Dermis microvascular lymphatic vessel endothelial cell (primary cell): ENCODE results near the gene EML4. TPM values are rescaled to one million over a fixed set of nuclear protein-coding genes. Genes with fewer than 3 reads are reported as not detected.
A peak's percentile ranks its signal among the peaks of the same experiment; 100 is the strongest.

Experiments used
- DNase-seq, 2 donors: peaks; one replicate each; pipeline versions ENCODE4 v3.0.0 to v3.0.0-alpha.2; 2010; ENCODE audit warnings: low read depth in 2 of 2
- total RNA-seq: library from RNA; depleted of rRNA; stranded (reverse); fragments of >200 nt; gene quantifications from 2 replicates; pipeline ENCODE4 v1.2.1, GENCODE V29; 2014

EML4 gene
- total RNA-seq, 1 donor from 2014 or later: 14.2 TPM

DNA sequence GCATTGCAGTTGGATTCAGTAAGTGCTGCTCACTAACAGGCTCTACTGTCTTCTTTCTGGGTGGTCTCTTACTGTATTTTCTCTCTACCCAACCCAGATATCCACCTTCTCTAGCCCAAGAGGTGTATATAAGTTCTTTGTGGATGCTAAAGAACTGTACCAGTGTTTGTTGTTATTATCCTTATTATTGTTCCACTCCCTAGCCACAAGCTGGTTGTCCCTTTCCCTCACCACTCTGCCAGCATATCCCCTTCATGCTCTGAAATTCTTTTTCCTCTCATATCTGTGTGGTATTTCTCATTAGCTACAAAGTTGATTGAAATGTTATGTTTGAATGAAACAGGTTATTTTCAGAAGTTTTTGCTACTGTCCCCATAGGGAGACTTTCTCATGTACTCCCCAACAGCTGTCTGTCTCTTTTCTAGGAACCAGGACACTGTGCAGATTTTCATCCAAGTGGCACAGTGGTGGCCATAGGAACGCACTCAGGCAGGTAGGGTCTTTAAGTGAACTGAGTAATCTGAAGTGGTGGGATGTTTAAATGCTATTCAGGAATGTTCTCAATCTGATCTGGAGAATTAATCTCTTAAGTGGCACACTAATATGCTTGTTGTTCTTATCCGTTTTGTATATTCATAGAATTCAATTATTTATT lies 135.0 kb downstream of the EML4 start:
- DNase-seq: no peak

DNA sequence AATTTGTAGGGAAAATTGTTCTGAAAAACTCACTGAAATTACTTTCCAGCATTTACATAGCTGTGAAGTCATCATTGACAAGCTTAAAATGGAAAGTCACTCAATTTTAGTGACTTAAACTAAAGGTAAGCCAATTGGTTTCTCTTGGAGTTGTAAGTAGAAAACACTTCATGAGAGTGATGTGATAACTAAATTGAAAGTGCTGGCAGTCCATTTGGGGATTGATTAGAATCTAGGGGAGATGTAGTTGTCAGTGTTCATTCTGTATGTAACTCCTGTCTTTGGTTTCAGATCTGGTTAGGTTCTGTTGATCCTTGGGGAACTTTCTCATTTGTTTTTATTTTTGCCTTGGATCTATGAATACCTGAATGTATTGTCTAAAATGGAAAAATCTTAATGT lies 138.0 kb downstream of the EML4 start:
- DNase-seq: no peak

DNA sequence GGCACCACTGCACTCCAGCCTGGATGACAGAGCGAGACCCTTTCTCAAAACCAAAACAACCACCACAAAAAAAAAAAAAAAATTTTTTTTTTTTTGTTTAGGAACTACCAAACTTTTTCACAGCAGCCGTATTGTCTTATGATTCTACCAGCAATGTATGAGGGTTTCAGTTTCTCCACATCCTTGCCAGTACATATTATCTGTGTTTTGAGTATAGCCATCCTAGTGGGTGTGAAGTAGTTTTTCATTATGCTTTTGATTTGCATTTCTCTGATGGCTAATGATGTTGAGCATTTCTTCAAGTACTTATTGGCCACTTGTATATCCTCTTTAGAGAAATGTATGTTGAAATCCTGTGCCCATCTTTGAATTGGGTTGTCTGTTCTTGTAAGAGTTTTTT lies 140.2 kb downstream of the EML4 start:
- DNase-seq: no peak

DNA sequence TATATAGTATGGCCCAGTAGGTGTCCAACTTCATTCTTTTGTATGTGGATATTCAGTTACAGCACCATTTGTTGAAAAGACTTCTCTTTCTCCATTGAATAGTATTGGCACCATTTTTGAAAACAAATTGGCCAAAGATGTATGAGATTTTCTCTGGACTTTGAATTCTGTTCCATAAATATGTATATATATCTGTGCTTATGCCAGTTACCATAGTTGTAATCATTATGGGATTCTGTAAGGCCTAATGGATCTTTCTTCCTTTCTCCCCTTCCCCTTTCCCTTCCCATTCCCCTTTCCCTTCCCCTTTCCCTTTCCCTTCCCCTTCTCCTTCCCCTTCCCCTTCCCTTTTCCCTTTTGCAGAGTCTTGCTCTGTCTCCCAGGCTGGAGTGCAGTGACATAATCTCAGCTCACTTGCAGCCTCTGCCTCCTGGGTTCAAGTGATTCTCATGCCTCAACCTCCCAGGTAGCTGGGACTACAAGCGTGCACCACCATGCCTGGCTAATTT lies 140.9 kb downstream of the EML4 start:
- DNase-seq: no peak

DNA sequence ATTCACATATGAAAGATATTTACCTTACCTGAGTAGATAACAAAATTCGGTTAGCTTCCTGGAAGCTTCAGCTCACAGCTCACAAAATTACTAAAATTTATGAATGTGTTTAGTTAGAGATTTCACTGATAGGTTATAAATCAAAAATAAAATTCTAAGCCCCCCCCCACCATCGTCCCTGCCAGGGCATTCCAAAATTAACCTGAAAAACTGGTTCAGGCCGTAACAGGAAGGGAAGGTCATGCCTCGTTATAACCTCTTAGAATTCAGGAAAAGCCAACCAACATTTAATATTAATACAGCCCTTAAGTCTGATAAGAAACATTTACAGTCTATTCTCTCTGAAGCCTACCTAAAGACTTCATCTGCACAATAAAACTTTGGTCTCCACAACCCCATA lies 143.0 kb downstream of the EML4 start:
- no peak for DNase-seq

DNA sequence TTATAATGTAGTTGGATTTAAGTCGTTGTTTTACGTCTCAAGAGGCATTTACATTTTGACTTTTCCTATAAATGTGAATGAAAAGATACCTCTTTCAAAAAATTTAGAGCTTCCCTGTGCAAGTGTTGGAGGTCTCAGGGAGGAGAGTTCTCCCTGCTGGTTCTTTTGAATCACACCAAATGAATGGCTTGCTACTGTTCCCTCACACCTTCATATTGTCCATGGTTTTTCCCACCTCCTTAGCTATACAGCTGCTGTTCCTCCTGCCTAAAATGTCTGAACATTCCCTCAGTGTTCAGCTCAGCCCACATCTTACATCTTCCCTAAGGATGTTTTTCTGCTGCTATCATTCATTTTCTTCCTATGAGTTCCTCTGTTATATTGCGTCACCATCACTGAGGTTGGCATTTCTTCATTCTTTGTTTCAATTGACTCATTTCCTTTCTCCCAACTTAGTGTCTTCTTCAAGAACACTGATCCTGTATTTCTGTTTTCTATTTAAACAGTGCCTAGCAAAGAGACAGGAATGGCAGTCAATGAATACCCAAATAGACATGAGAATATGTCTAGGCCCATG lies 145.8 kb downstream of the EML4 start:
- DNase-seq: peak in 1 of 2 donors; percentile 38

DNA sequence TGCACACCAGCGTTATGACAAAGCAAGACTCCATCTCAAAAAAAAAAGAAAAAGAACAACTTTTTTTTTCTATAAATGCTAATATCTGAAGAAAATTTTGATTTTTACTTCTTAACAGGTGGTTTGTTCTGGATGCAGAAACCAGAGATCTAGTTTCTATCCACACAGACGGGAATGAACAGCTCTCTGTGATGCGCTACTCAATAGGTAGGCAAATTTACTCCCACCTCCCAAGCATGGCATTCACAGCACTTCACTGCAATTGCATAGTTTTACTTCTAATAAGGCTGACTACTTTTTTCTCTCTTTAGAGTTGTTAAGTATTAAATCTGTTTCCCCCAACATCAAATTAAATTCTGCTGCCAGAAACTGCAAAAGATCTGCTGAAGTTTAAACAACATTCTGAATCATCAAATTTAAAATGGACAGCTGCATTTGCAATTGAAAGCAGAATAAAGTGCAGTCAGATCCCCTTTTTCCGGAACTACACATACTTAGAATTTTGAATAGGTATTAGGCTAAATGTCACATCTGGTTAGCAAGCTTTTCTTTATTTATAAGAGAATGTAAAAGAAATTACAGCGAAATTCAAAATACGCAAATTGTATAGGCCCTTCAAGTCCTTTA lies 146.8 kb downstream of the EML4 start:
- no peak for DNase-seq

DNA sequence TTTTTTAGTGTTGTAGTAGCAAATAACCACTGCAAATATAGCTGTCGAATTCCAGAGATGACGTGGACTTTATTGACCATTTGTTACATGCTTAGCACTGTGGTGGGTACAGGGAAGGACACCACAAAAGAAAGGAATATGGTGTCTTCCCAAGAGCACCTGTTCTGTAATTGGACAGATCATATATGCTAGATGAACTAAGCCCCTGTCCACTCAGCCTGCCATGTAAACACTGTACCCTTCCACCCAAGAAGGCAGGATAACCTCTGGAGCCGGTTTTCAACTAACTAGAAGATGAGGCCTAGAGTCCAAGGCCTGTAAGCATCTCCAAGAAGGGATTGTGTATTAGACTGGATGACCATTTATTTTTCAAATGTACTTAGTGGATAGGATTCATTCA lies 147.8 kb downstream of the EML4 start:
- no peak for DNase-seq

DNA sequence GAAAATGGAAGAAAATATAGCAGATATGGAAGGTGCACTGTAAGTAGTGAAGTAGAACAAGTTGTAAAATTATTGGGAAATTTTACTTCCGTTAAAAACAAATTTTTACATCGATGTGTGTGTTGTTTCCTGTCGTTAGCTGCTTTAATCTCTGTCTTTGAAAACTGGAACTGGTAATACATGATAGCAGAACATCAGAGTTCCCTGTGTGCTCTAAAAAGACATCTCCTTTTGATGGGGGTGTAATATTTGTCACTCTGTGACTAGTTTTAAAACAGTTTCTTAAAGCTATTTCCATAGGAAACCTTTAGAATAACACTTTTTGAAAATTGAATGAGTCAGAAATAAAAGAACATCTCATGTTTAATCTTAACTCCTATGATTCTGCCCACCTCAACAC lies 148.3 kb downstream of the EML4 start:
- no peak for DNase-seq

DNA sequence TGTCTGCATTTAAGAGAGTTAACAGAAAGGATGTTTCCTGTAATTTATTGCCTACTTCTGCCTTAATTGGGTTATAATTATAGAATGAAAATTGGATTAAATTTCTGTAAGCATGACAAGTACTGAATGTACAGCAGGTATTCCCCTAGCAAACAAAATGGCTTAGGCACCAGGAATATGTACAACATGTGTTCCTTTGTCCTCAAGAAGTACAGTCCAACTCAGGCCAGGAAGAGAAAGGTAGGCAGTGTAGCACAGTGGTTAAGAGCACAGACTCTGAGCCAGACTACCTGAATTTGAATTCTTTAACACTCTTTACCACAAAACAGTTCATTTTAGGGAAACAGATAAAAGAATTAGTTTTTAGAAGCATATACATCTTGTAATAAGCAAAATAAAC lies 148.8 kb downstream of the EML4 start:
- no peak for DNase-seq

DNA sequence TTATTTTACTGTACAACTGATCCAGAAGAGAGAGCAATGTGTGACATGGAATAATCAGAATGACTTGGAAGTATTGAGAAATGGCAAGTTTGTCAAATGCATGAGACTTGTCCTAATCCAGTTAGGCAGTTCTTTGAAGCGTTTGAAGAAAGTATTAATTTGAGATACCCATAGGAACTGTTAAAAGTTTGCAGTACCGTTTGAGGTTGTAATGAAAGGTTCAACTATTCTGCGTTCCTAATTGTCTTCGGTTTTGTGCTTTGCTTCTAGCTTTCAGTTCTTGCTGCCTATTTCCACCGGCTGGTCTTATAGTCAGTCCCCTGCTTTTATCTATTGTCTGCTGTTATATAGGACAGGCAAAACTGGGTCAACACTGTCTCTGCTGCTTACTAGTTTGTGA lies 150.1 kb downstream of the EML4 start:
- no peak for DNase-seq

DNA sequence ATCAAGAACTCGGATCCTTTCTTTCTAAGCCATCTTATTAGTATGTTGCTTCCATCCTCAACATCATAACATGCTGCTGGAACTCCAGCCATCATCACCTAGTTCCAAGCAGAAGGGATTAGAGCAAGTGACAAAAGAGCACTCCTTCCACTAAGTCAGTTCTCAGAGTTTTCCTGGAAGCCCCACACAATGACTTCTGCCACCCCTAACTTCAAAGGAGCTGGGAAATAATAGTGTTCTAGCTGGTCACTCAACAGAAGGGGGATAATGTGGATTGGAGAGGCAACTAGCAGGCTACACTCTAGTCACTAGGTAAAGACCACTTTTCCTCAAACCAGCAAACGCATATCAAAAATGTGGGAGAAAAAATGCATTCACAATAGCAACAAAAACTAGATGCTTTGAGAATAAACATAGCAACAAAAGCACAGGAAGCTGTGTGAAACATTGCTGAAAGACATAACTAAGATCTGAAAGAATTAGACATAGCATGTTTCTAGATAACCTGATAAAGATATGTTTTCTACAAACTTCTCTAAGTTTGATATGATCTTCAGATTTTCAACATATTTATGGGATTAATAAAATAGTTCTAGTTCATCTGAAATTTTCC lies 152.4 kb downstream of the EML4 start:
- no peak for DNase-seq

DNA sequence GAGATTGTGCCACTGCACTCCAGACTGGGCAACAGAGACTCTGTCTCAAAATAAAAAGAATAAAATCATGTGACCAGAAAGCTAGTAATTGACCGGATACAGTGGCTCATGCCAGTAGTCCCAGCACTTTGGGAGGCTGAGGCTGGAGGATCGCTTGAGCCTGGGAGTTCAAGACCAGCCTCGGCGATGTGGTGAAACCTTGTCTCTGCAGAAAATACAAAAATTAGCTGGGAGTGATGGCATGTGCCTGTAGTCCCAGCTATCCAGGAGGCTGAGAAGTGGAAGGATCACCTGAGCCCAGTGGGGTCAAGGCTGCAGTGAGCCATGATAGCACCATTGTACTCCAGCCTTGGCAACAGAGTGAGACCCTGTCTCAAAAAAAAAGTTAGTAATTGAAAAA lies 155.1 kb downstream of the EML4 start:
- DNase-seq: no peak

DNA sequence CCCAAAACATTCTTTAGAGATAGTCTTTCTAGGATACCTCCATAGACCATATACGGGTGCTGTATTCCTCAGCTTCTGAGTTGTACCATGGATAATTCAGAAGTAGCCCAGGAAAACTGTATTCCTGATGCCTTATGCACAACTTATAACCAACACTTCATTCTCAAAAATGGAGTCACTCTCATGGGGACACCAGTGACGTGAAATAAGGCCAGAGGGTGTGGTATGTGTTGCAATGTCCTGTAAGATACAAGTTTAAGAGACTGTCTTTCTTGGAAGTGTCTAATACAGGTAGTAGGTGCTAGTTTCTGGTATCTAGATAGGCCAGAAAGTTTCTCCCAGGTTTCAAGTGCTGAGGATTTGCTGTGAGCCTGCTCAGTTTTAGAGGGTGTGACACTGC lies 155.8 kb downstream of the EML4 start:
- DNase-seq: no peak

DNA sequence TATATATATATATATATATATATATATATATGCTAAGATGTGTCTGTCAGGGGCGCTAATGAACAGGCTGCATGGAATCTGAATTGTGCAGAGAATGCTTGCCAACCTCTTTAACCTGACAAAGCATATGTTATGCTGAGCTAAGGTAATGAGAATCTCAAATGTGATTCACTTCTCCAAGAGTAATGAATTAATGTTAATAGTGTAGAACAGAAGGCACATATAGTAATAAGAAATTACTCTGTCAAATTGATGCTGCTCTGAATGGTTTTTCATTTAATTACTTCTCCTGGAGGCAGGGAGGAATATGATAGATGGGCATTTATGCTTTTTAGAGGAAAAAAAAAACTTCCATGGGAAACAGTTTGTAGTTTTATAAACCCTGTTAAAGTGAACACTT lies 156.5 kb downstream of the EML4 start:
- no peak for DNase-seq

DNA sequence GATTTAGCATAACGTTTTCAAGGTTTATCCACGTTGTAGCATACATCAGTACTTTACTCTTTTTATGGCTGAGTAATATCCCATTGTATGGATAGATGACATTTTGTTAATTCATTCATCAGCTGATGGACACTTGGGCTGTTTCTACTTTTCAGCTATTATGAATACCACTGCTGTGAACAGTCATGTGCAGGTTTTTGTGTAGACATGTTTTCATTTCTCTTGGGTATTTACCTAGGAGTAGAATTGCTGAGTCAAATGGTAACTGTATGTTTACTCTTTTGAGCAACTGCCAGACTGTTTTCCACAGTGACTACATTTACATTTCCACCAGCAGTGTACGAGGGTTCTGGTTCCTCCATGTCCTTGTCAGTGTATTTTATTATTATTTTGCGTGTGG lies 158.0 kb downstream of the EML4 start:
- no peak for DNase-seq

DNA sequence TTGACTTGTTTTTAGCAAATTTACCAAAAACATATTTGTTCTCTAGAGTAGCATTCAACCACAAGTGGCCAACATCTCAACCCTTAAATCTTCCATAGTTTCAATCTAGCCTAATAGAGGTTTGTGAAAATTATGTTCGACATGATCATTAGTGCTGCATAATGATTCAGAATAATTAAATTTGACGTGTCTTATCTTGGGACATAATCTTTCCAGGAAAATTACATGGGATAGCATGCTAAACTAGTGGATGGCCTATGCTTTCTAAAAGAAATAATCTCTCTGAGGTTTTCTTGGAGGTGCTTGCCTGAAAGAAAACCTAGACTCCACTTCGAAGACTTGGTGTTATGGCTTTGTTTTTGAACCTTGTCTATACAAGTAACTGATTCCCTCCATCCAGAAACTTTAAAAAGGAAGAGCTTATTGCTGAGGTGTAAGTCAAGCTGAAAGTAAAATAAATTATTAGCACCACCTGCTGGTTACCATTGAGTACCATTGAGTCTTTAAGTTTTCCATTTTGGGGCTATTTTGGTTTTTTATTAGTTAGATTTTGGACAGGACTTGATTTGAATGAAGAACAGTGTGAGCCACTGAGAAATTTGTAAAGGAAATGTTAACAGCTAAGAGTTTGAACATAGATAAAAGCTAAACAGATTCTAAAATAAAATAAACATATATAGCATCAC lies 159.1 kb downstream of the EML4 start:
- DNase-seq: peak; percentile 39 to 59

DNA sequence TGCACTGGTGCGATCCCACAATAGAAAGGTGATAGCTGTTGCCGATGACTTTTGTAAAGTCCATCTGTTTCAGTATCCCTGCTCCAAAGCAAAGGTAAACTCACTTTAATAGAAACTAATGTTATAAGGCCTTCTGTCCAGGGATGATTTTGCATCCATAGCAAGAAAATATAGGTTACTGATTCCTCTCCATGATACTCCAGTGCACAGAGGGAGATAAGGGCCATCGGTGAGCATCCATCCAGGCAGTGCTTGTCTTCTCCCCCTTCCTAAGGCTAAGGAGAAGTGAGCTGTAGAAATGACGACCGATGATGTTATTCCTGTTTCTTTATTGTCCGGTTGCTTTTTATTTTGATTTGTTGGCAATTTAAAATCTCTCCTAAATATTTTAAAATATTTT lies 159.8 kb downstream of the EML4 start:
- DNase-seq: no peak

DNA sequence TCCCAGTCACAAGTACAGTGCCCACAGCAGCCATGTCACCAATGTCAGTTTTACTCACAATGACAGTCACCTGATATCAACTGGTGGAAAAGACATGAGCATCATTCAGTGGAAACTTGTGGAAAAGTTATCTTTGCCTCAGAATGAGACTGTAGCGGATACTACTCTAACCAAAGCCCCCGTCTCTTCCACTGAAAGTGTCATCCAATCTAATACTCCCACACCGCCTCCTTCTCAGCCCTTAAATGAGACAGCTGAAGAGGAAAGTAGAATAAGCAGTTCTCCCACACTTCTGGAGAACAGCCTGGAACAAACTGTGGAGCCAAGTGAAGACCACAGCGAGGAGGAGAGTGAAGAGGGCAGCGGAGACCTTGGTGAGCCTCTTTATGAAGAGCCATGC lies 160.6 kb downstream of the EML4 start:
- no peak for DNase-seq

DNA sequence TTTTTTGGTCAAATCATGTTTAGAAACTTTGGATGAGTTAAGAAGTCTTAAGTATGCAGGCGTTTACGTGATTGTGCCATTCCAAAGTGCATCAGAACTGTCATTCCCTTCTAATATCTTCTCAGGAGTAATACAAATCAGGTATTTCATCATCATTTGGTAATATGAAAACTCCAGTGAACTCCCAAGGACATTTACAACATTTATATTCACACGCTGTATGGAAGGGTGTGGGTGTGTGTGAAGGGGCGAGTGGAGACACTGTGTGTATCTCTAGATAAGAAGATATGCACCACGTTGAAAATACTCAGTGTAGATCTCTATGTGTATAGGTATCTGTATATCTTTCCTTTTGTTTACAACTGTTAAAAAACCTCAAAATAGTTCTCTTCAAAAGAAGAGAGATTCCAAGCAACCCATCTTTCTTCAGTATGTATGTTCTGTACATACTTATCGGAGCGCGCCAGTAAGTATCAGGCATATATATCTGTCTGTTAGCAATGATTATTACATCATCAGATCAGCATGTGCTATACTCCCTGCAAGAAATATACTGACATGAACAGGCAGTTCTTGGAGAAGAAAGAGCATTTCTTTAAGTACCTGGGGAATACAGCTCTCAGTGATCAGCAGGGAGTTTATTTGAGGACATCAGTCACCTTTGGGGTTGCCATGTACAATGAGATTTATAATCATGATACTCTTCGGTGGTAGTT lies 162.6 kb downstream of the EML4 start:
- no peak for DNase-seq

DNA sequence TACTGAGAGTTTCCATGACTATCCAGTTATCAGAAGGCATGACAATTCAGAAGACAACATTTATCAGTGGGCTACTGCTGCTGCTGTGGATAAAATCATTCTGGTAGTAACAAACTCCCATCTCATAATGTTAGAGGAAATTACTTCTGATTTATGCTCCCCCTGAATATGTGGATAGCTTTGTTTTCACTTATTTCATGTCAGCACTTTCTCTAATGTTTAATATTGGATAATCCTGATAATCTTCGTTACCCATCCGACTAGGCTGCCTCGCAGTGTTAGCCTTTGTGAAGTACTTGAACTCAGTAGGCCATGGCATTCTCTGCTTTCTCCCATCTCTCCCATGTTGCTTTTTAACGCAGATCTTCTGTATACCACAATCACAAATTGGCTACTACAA lies 163.4 kb downstream of the EML4 start:
- DNase-seq: no peak

DNA sequence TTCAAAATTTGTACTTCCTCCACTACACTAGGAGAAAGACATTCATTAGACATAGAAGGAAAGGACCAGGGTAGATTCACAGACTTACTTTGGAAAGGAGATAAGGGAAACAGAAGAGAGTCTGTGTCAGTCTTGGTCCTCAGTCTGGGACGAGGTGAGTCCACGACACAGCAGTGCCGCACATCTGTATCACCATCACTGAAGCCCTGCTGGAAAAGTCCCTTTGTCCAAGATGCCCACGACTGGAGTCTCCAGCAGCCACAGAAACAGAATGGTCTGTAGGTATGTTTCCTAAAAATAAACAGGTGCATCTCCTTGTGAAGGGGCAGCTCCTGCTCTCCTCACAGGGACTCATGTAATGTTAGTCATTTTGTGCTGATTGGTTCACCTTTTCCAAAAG lies 164.4 kb downstream of the EML4 start:
- no peak for DNase-seq
